Glomerular visceral epithelial cell (primary cell): ENCODE data around the gene AMBP.
"Not testable (repeated sequence)": the region's sequence is repeated elsewhere in the genome, so short reads cannot be mapped to it uniquely, and the experiment has no call there.

Source experiments
- DNase-seq: peaks from one replicate; pipeline ENCODE4 v3.0.0-alpha.2; 2016; ENCODE audit errors: extremely low spot score

AMBP gene

GRCh38 chr9:114051281-114051680, 26.8 kb downstream of the AMBP start:
- DNase-seq: no peak

- DNase-seq: no peak
Observed at GRCh38 chr9:114050646-114051045, 27.5 kb downstream of the AMBP start.

- no peak for DNase-seq
Observed at GRCh38 chr9:114050226-114050568, 27.9 kb downstream of the AMBP start.

GRCh38 chr9:114049441-114050225, 28.5 kb downstream of the AMBP start:
- DNase-seq: no peak

- DNase-seq: no peak
Observed at GRCh38 chr9:114048533-114049415, 29.3 kb downstream of the AMBP start.

GRCh38 chr9:114047717-114048116, 30.4 kb downstream of the AMBP start:
- no peak for DNase-seq

- no peak for DNase-seq
Observed at GRCh38 chr9:114046875-114047274, 31.2 kb downstream of the AMBP start.

- no peak for DNase-seq
Observed at GRCh38 chr9:114046237-114046755, 31.8 kb downstream of the AMBP start.

- DNase-seq: not testable (repeated sequence)
Observed at GRCh38 chr9:114043660-114044059, 34.4 kb downstream of the AMBP start.

GRCh38 chr9:114039484-114039883, 38.6 kb downstream of the AMBP start:
- no peak for DNase-seq

GRCh38 chr9:114038724-114039313, 39.3 kb downstream of the AMBP start:
- DNase-seq: no peak

GRCh38 chr9:114037961-114038723, 40.0 kb downstream of the AMBP start:
- peak; percentile 46 for DNase-seq

- DNase-seq: no peak
Observed at GRCh38 chr9:114037249-114037648, 40.9 kb downstream of the AMBP start.

- DNase-seq: no peak
Observed at GRCh38 chr9:114035845-114036801, 42.0 kb downstream of the AMBP start.

GRCh38 chr9:114035221-114035844, 42.8 kb downstream of the AMBP start:
- DNase-seq: no peak

GRCh38 chr9:114034661-114035062, 43.4 kb downstream of the AMBP start:
- DNase-seq: no peak

GRCh38 chr9:114034196-114034595, 43.9 kb downstream of the AMBP start:
- no peak for DNase-seq

- peak; percentile 11 for DNase-seq
Observed at GRCh38 chr9:114033397-114034103, 44.5 kb downstream of the AMBP start.
